PC-9 (cell line): Measurements from ENCODE around the gene R3HDM1. TPM values are rescaled to one million over a fixed set of nuclear protein-coding genes. Genes with fewer than 3 reads are reported as not detected.

Experiments
- BruUV-seq: library from RNA; stranded (reverse); fragments of 400-500 nt; replicated peaks from 2 replicates; lab custom pipeline; 2021; lab: Mats Ljungman, UMichigan
- CTCF ChIA-PET: fragments of 300-600 bp; sonication (Branson Sonifier 250); formaldehyde crosslinking; loops from one replicate; lab custom pipeline; 2022; ENCODE audit warnings: antibody characterized with exemption; lab: Charles Lee
- POLR2A ChIA-PET: fragments of 300-600 bp; sonication (Branson Sonifier 250); formaldehyde crosslinking; loops from one replicate; lab custom pipeline; 2022; ENCODE audit warnings: antibody characterized with exemption; ENCODE audit not compliant: unreplicated experiment; lab: Charles Lee
- DNase-seq, 2 experiments: peaks; one replicate each; pipeline versions ENCODE4 v3.0.0 to v3.0.0-alpha.2; 2015 to 2022; ENCODE audit warnings: mixed read lengths in 1 of 2
- H2AFZ ChIP-seq: fragments of 200-600 bp; sonication (generic); 2 replicates; pipeline ENCODE4 v1.8.1; 2017; ENCODE audit warnings: antibody characterized with exemption
- H3F3A ChIP-seq: fragments of 200-600 bp; sonication (generic); 2 replicates; pipeline ENCODE4 v1.8.1; 2017; ENCODE audit warnings: antibody characterized with exemption, mild to moderate bottlenecking, low read depth; ENCODE audit not compliant: insufficient read depth
- H3K27ac ChIP-seq: fragments of 200-600 bp; sonication (generic); 2 replicates; pipeline ENCODE4 v1.6.1; 2016; ENCODE audit warnings: mixed run types
- H3K27me3 ChIP-seq: fragments of 200-600 bp; sonication (generic); 2 replicates; pipeline ENCODE4 v1.6.1; 2016; ENCODE audit warnings: low read depth, mixed run types; ENCODE audit not compliant: insufficient read depth
- H3K36me3 ChIP-seq: fragments of 200-600 bp; sonication (generic); 2 replicates; pipeline ENCODE4 v1.6.1; 2016; ENCODE audit warnings: low read depth, mixed run types
- H3K4me1 ChIP-seq: fragments of 200-600 bp; sonication (generic); replicated peaks from 2 replicates; pipeline ENCODE4 v1.6.1; 2016; ENCODE audit warnings: mixed run types; ENCODE audit not compliant: insufficient read depth
- H3K4me2 ChIP-seq: fragments of 200-600 bp; sonication (generic); 2 replicates; pipeline ENCODE4 v1.6.1; 2017; ENCODE audit warnings: mixed run types
- H3K4me3 ChIP-seq: fragments of 200-600 bp; sonication (generic); 2 replicates; pipeline ENCODE4 v1.6.1; 2016; ENCODE audit warnings: mixed run types
- H3K79me2 ChIP-seq: fragments of 200-600 bp; sonication (generic); 2 replicates; pipeline ENCODE4 v1.6.1; 2017; ENCODE audit warnings: low read depth, mixed run types
- H3K9me2 ChIP-seq: fragments of 200-600 bp; sonication (generic); 2 replicates; pipeline ENCODE4 v1.8.1; 2017; ENCODE audit warnings: mild to moderate bottlenecking; ENCODE audit not compliant: insufficient read depth
- H3K9me3 ChIP-seq: fragments of 200-600 bp; sonication (generic); 2 replicates; pipeline ENCODE4 v1.8.1; 2016; ENCODE audit warnings: low read depth; ENCODE audit not compliant: insufficient read depth
- H4K20me1 ChIP-seq: fragments of 200-600 bp; sonication (generic); 2 replicates; pipeline ENCODE4 v1.8.1; 2017; ENCODE audit not compliant: insufficient read depth
- CTCF ChIP-seq: fragments of 200-600 bp; sonication (generic); conservative IDR thresholded peaks from 2 replicates; pipeline ENCODE4 v1.6.1; 2017; ENCODE audit warnings: mixed run types, antibody characterized with exemption, mild to moderate bottlenecking, moderate library complexity
- EZH2 ChIP-seq: fragments of 200-600 bp; sonication (generic); IDR thresholded peaks from 2 replicates; pipeline ENCODE4 v1.8.0; 2017; ENCODE audit warnings: antibody characterized with exemption, low read depth
- intact Hi-C: fragments of 100-400 bp; cut with micrococcal nuclease; formaldehyde crosslinking; loops from one replicate; pipeline ENCODE4 v1.10.0; 2022; ENCODE audit not compliant: unreplicated experiment
- total RNA-seq: library from RNA; stranded (reverse); gene quantifications from 2 replicates; pipeline ENCODE4 v1.2.3, GENCODE V29; 2021

Gene R3HDM1
- total RNA-seq, 1 experiment from 2014 or later, result 36.7 TPM

- H3K27me3 ChIP-seq, result no peaks in the 10 kb centered on the region
Measured at GRCh38 chr2:135615404-135615803, 84.1 kb downstream of the R3HDM1 start.

GRCh38 chr2:135617501-135618015 lies 86.3 kb downstream of the R3HDM1 start:
- no peak overlapping the region for H3K27ac ChIP-seq
- TF ChIP-seq EZH2, result no peak
- no peak for TF ChIP-seq CTCF
- ChIA-PET POLR2A (no interaction called here), CTCF (no interaction called here)
- intact Hi-C loops, result no loop called here
- no peaks in the 10 kb centered on the region for H3K9me2 ChIP-seq
- H3K4me3 ChIP-seq, result no peak overlapping the region
- BruUV-seq, result no TSS peak
- H4K20me1 ChIP-seq, result no peaks in the 10 kb centered on the region
- no peaks in the 10 kb centered on the region for H3F3A ChIP-seq
- no peaks in the 10 kb centered on the region for H3K27me3 ChIP-seq
- no peaks in the 10 kb centered on the region for H3K9me3 ChIP-seq
- no peaks in the 10 kb centered on the region for H3K36me3 ChIP-seq
- H3K79me2 ChIP-seq, result no peaks in the 10 kb centered on the region
- no peak overlapping the region for H3K4me2 ChIP-seq
- DNase-seq, result no peak
- no peaks in the 10 kb centered on the region for H3K4me1 ChIP-seq
- H2AFZ ChIP-seq, result no peak overlapping the region

More at GRCh38 chr2:135615404-135615803, 84.1 kb downstream of the R3HDM1 start:
- H3K4me1 ChIP-seq, result no peaks in the 10 kb centered on the region
- no peak for DNase-seq
- intact Hi-C loops, result no loop called here
- H3K9me2 ChIP-seq, result no peaks in the 10 kb centered on the region
- H4K20me1 ChIP-seq, result no peaks in the 10 kb centered on the region
- H3F3A ChIP-seq, result no peaks in the 10 kb centered on the region
- no peak overlapping the region for H3K27ac ChIP-seq
- BruUV-seq, result no TSS peak
- ChIA-PET POLR2A (no interaction called here), CTCF (no interaction called here)
- no peaks in the 10 kb centered on the region for H3K36me3 ChIP-seq
- H3K4me2 ChIP-seq, result no peak overlapping the region
- H2AFZ ChIP-seq, result no peak overlapping the region
- no peaks in the 10 kb centered on the region for H3K79me2 ChIP-seq
- H3K4me3 ChIP-seq, result no peak overlapping the region
- no peak for TF ChIP-seq CTCF
- no peak for TF ChIP-seq EZH2
- H3K9me3 ChIP-seq, result no peaks in the 10 kb centered on the region

GRCh38 chr2:135620198-135620597 lies 88.9 kb downstream of the R3HDM1 start:
- POLR2A ChIA-PET, result no interaction called here
- Histone ChIP-seq H4K20me1 (no peaks in the 10 kb centered on the region), H3F3A (no peaks in the 10 kb centered on the region), H3K9me3 (no peaks in the 10 kb centered on the region), H2AFZ (no peak overlapping the region), H3K36me3 (no peaks in the 10 kb centered on the region), H3K9me2 (no peaks in the 10 kb centered on the region), H3K4me2 (no peak overlapping the region), H3K27me3 (no peaks in the 10 kb centered on the region), H3K4me3 (no peak overlapping the region), H3K79me2 (no peaks in the 10 kb centered on the region), H3K4me1 (no peaks in the 10 kb centered on the region), H3K27ac (no peak overlapping the region)
- no TSS peak for BruUV-seq
- DNase-seq, result no peak
- intact Hi-C loops, result no loop called here
- TF ChIP-seq CTCF, result no peak
- no peak for TF ChIP-seq EZH2
- CTCF ChIA-PET, result no interaction called here
